GM18868 (cell line): ENCODE data around the gene PCYOX1L.

Source experiments
- ATAC-seq: cut with Tn5 transposase; IDR thresholded peaks from one replicate; pipeline ENCODE4 v1.9.1; 2021; ENCODE audit warnings: mild to moderate bottlenecking, moderate library complexity; ENCODE audit not compliant: unreplicated experiment

Gene PCYOX1L

GRCh38 chr5:149405550-149406202 lies 47.8 kb downstream of the PCYOX1L start:
- ATAC-seq = no peak

GRCh38 chr5:149406203-149406978 lies 48.5 kb downstream of the PCYOX1L start:
- no peak for ATAC-seq

- no peak for ATAC-seq
Measured at GRCh38 chr5:149406979-149407306, 49.1 kb downstream of the PCYOX1L start.

GRCh38 chr5:149407323-149408251 lies 49.7 kb downstream of the PCYOX1L start:
- no peak for ATAC-seq

- ATAC-seq = no peak
Measured at GRCh38 chr5:149408252-149409099, 50.6 kb downstream of the PCYOX1L start.

- ATAC-seq = no peak
Measured at GRCh38 chr5:149409268-149409948, 51.6 kb downstream of the PCYOX1L start.

- no peak for ATAC-seq
Measured at GRCh38 chr5:149410071-149410470, 52.2 kb downstream of the PCYOX1L start.

- ATAC-seq = no peak
Measured at GRCh38 chr5:149410721-149411432, 53.0 kb downstream of the PCYOX1L start.

- ATAC-seq = no peak
Measured at GRCh38 chr5:149411738-149412519, 54.1 kb downstream of the PCYOX1L start.

- no peak for ATAC-seq
Measured at GRCh38 chr5:149412783-149413476, 55.1 kb downstream of the PCYOX1L start.

GRCh38 chr5:149413477-149414210 lies 55.8 kb downstream of the PCYOX1L start:
- no peak for ATAC-seq

GRCh38 chr5:149414405-149415065 lies 56.7 kb downstream of the PCYOX1L start:
- ATAC-seq = no peak

GRCh38 chr5:149415066-149415967 lies 57.5 kb downstream of the PCYOX1L start:
- no peak for ATAC-seq

GRCh38 chr5:149416987-149417710 lies 59.3 kb downstream of the PCYOX1L start:
- no peak for ATAC-seq

- ATAC-seq = no peak
Measured at GRCh38 chr5:149417711-149418368, 60.0 kb downstream of the PCYOX1L start.
